Gastroesophageal sphincter (tissue), 4 donors: ENCODE data around the gene RUFY4. TPM values are rescaled to one million over a fixed set of nuclear protein-coding genes. Genes with fewer than 3 reads are reported as not detected.

Source experiments
- ATAC-seq: fragments of 150-250 bp; one replicate; pipeline ENCODE4 v1.9.1; 2016; ENCODE audit warnings: mild to moderate bottlenecking, moderate library complexity
- H3K27ac ChIP-seq, 4 donors: fragments of 200-600 bp; sonication (generic) in 3 of 4; 1 replicate in 3 of 4; 2 replicates in 1 of 4; pipeline ENCODE4 v1.5.1; 2016 to 2019
- H3K27me3 ChIP-seq: fragments of 200-600 bp; sonication (generic); one replicate; pipeline ENCODE4 v1.5.1; 2019
- H3K36me3 ChIP-seq, 2 donors: fragments of 200-600 bp; sonication (generic); one replicate each; pipeline ENCODE4 v1.5.1; 2019; ENCODE audit warnings: control low read depth in 1 of 2
- H3K4me1 ChIP-seq, 3 donors: fragments of 200-600 bp; sonication (generic); 1 replicate in 2 of 3; 2 replicates in 1 of 3; pipeline ENCODE4 v1.5.1; 2016 to 2019; ENCODE audit warnings: control low read depth in 2 of 3
- H3K4me3 ChIP-seq, 2 donors: fragments of 200-600 bp; sonication (generic); one replicate each; pipeline ENCODE4 v1.5.1; 2019; ENCODE audit warnings: mild to moderate bottlenecking in 1 of 2, moderate library complexity in 1 of 2
- H3K9me3 ChIP-seq, 3 donors: fragments of 200-600 bp; sonication (generic); one replicate each; pipeline ENCODE4 v1.5.1; 2017 to 2019; ENCODE audit warnings: control low read depth in 2 of 3
- EP300 ChIP-seq: sonication (generic); formaldehyde crosslinking; IDR thresholded peaks from one replicate; pipeline ENCODE4 v1.6.1; 2017; ENCODE audit warnings: antibody characterized with exemption, mild to moderate bottlenecking
- POLR2A ChIP-seq, 2 donors: fragments of 450-650 bp; IDR thresholded peaks; one replicate each; pipeline ENCODE4 v1.6.1; 2017; ENCODE audit warnings: antibody characterized with exemption in 2 of 2, mild to moderate bottlenecking in 2 of 2, moderate library complexity in 1 of 2
- POLR2AphosphoS5 ChIP-seq: sonication (generic); formaldehyde crosslinking; IDR thresholded peaks from one replicate; pipeline ENCODE4 v1.6.1; 2017; ENCODE audit warnings: antibody characterized with exemption
- WGBS, 2 donors: methylation state at CpG; one replicate each; pipeline ENCODE4 v1.1.5; 2018; ENCODE audit warnings: low coverage in 1 of 2; 5-methylcytosine and 5-hydroxymethylcytosine counted together
- total RNA-seq, 4 donors: library from RNA; depleted of rRNA; stranded (reverse); fragments of >200 nt; gene quantifications; one replicate each; pipeline ENCODE4 v1.1.0, GENCODE V29; 2016
- TF ChIP-seq, protein P1 (sequence below), 4 experiments: fragments of 200-600 bp in 2 of 4; fragments of 450-650 bp in 2 of 4; sonication (generic) in 1 of 4; IDR thresholded peaks; one replicate each; pipeline ENCODE4 v1.5.1; 2017 to 2019; ENCODE audit warnings: antibody characterized with exemption in 4 of 4, mild to moderate bottlenecking in 2 of 4, moderate library complexity in 2 of 4

The RUFY4 gene
- total RNA-seq, 4 donors from 2014 or later: not detected

DNA sequence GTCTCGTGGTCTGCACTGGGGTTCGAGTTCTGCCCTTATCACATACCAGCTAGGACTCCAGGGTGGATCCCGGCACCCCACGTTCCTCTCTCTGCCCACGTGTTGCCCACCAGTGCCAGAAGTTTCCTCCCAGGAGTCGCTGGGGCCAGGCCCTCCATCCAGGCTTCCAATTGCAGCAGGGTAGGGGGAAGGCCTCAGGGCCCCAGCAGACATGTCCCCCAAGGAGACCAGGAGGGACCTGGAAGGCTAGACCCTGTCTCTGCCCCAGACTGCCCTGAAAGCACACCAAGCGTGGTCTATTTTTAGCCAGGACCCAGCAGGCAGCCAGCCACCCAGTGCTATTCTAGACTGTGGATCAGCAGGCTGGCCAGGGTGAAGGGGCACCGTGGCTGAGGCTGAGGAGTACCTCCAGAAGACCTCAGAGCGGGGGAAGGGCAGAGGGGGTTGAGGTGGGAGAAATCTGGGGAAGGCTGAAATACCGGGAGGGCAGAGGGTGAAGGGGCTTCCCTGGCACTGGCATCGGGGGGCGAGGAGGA, 47.4 kb upstream of the RUFY4 start:
- Histone ChIP-seq H3K27me3 (no peaks in the 10 kb centered on the region), H3K9me3 (no peaks in the 10 kb centered on the region), H3K4me1 (peaks cover 0 to 35% (median 16%) of the 10 kb centered on the region in 3 donors), H3K27ac (no peak overlapping the region), H3K36me3 (no peaks in the 10 kb centered on the region), H3K4me3 (no peak overlapping the region)
- WGBS, 2 donors: 56 to 80% methylated on average over 1 to 5 of the region's 12 CpGs
- TF ChIP-seq EP300 (no peak), POLR2A (IDR thresholded peaks at IDR 0.05) (no peak), POLR2AphosphoS5 (no peak)
- TF ChIP-seq, protein P1, sequence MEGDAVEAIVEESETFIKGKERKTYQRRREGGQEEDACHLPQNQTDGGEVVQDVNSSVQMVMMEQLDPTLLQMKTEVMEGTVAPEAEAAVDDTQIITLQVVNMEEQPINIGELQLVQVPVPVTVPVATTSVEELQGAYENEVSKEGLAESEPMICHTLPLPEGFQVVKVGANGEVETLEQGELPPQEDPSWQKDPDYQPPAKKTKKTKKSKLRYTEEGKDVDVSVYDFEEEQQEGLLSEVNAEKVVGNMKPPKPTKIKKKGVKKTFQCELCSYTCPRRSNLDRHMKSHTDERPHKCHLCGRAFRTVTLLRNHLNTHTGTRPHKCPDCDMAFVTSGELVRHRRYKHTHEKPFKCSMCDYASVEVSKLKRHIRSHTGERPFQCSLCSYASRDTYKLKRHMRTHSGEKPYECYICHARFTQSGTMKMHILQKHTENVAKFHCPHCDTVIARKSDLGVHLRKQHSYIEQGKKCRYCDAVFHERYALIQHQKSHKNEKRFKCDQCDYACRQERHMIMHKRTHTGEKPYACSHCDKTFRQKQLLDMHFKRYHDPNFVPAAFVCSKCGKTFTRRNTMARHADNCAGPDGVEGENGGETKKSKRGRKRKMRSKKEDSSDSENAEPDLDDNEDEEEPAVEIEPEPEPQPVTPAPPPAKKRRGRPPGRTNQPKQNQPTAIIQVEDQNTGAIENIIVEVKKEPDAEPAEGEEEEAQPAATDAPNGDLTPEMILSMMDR (IDR thresholded peaks at IDR 0.05): no peak
- ATAC-seq: no peak

DNA sequence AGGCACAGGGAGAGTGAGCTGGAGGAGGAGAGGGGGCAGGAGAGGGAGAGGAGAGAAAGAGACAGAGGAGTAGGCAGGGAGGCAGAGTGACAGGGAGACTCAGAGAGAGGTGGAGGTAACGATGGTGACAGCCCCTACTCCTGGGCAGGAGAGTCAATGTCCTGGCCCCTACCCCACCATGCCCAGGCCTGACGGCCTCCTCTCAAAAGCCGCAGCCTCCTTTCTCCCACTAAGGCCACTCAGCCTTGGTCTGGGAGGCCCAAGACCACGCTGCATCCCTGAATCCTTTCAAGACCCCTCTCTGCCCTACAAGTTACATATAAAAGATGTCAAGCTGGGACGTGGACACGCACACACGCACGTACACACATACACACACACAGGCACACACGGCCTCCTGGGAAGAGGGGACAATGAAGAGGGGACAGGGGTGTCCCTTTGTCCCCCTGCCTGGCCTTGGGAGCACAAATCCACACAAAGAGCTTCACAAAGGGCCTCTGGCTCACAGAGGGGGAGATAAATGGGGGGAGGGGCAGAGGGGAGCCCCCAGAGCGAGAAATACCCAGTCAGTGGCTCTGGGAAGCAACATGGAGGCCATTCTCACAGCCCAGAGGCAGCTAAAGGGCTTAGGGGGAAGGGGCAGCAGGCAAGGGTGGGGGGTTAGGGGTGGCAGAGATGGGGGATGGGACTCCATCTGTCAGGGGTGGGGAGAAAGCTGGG, 46.8 kb upstream of the RUFY4 start:
- Histone ChIP-seq H3K9me3 (no peaks in the 10 kb centered on the region), H3K27ac (no peak overlapping the region), H3K4me1 (peaks cover 0 to 28% (median 13%) of the 10 kb centered on the region in 3 donors), H3K4me3 (no peak overlapping the region), H3K36me3 (no peaks in the 10 kb centered on the region), H3K27me3 (no peaks in the 10 kb centered on the region)
- no peak for ATAC-seq
- TF ChIP-seq POLR2A (IDR thresholded peaks at IDR 0.05): no peak
- TF ChIP-seq POLR2AphosphoS5: no peak
- TF ChIP-seq EP300: no peak
- TF ChIP-seq, protein P1 (IDR thresholded peaks at IDR 0.05): no peak
- WGBS, 2 donors: 91 to 100% methylated on average over 2 to 4 of the region's 10 CpGs

DNA sequence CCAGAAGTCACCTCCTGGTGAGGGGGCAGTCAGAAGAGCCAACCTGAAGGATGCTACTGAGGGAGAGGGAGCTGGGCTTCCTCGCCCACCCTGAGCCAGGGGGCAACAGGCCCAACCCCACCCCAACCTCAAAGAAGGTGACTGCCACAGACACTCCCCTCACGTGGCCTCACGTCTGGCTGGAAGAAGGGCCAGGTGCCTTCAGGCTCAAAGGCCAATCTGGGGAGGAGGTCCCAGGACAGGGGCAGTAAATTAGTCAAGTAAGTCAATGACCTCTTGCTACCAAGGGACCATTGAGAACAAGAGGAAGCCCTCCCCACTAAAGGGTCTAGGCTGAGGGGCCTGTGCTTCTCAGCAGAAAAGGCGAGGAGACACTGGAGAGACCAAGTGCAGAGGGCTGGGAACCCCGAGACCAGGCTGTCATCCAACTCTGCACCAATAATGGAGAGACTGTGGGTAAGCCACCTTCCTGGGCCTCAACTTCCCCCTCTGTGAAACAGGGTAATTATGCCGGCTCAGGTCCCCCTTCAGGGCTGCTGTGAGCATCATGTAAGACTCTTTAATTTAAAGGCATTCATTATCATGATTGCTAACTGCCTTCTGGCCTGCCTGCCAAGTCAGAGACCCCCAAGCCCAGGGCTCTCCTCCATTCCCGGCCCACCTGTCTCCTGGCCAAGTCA, 46.1 kb upstream of the RUFY4 start:
- WGBS, 2 donors: 87% methylated on average over 3 of the region's 7 CpGs; no CpG with 5 or more reads in 1 of the 2 donors
- no peak overlapping the region for H3K27ac ChIP-seq

DNA sequence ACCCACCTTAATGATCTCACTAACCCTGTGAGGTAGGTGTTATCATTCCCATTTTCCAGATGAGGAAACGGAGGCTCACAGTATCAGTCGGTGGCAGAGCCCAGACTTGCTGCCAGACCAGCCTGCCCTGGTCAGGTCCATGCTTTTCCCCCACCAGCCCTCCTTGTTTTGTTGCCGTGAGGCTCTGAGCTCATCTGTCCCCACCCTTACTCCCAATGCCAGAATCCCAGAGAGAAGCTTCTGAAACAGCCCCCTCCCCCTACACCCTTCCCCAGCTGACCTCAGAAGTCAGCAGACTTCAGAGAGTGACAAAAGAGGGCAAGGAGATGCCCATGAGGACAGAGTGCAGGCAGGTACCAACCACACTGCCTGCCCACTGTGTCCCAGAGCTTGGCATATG, 45.4 kb upstream of the RUFY4 start:
- Histone ChIP-seq H3K9me3 (no peaks in the 10 kb centered on the region), H3K4me1 (peaks cover 0 to 15% (median 0%) of the 10 kb centered on the region in 3 donors), H3K27ac (no peak overlapping the region), H3K27me3 (no peaks in the 10 kb centered on the region), H3K4me3 (no peak overlapping the region), H3K36me3 (no peaks in the 10 kb centered on the region)
- WGBS, 2 donors: 80% methylated on average over 2 of the region's 3 CpGs; no CpG with 5 or more reads in 1 of the 2 donors
- no peak for ATAC-seq
- TF ChIP-seq POLR2AphosphoS5 (no peak), POLR2A (IDR thresholded peaks at IDR 0.05) (no peak), EP300 (no peak)
- TF ChIP-seq, protein P1 (IDR thresholded peaks at IDR 0.05): no peak

More for the DNA sequence above, 46.1 kb upstream of the RUFY4 start:
- H3K27me3 ChIP-seq: no peaks in the 10 kb centered on the region
- ATAC-seq: no peak
- TF ChIP-seq POLR2AphosphoS5: no peak
- TF ChIP-seq, protein P1 (IDR thresholded peaks at IDR 0.05): no peak
- TF ChIP-seq EP300: no peak
- H3K36me3 ChIP-seq: no peaks in the 10 kb centered on the region
- peaks cover 0 to 21% (median 6%) of the 10 kb centered on the region in 3 donors for H3K4me1 ChIP-seq
- H3K4me3 ChIP-seq: no peak overlapping the region
- H3K9me3 ChIP-seq: no peaks in the 10 kb centered on the region
